Measurements from ENCODE around the gene TMEM176B. TPM values are rescaled to one million over a fixed set of nuclear protein-coding genes. Genes with fewer than 3 reads are reported as not detected.
A peak's percentile ranks its signal among the peaks of the same experiment; 100 is the strongest.
"Not testable (repeated sequence)": the region's sequence is repeated elsewhere in the genome, so short reads cannot be mapped to it uniquely, and the experiment has no call there.

The TMEM176B gene
- total RNA-seq, 1 experiment from 2014 or later, result not detected

DNA sequence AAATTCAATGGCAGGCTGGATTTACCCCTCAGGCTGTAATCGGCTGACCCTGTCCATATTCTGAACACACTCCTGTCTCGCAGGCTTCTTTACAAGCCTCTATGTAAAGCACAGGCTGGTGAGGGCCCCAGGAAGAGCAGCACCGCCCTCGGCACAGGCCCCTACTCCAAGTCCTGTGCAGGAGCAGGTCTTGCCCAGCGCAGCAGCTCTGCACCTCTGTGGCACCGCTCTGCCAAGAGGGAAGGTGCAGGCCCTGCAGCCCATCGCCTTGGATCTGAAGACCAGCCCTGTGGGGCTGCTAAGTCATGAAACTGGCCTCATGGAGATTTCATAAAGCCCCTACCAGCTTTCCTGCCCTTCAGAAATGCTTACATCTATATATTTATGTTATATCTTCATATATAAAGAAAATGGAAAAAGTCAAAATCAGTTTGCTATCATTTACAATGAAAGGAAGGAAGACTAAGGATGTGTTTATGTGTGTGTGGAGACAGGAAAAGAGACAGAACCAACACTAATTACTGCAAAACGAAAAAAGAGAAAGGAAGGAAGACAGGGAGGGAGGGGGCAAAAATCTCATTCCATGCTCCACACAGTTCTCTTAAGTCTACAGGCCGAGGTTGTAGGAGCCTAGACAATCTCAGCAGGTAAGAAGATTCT, 9.6 kb downstream of the TMEM176B start:
- no peak for DNase-seq (ENCODE audit: low spot score)

DNA sequence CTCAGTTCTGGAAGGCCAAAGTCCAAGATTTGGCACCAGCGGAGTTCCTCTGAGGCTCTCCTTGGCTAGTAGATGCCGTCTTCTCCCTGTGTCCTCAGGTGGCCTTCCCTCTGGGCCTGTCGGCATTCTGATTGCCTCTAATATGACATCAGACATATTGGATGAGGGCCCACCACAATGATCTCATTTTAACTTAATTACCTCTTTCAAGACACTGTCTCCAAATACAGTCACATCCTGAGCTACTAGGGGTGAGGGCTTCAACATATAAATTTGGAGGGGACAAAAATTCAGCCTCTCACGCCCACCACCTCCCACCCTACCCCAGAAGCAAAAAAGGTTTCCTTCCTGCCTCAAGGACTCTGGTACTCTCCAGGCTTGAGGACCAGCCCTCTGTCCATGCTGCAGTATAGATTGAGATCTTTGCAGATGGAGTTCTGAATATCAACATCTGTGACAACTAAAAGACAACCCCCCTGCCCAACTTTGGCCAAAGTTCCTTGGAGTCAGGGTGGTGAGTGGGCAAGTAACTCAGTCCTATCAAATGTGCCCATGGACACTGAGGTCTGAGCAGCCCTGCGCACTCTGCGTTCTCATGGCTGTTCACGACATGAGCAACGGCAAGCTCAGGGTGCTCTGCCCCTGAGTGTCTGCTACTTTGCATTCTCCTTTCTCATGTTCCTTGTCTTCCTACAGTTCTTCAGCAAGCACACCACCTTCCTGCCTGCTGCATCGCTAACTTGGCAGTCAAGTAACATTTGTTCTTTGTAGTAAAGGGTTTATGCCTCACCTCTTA, 11.5 kb downstream of the TMEM176B start:
- no peak for DNase-seq (ENCODE audit: low spot score)

DNA sequence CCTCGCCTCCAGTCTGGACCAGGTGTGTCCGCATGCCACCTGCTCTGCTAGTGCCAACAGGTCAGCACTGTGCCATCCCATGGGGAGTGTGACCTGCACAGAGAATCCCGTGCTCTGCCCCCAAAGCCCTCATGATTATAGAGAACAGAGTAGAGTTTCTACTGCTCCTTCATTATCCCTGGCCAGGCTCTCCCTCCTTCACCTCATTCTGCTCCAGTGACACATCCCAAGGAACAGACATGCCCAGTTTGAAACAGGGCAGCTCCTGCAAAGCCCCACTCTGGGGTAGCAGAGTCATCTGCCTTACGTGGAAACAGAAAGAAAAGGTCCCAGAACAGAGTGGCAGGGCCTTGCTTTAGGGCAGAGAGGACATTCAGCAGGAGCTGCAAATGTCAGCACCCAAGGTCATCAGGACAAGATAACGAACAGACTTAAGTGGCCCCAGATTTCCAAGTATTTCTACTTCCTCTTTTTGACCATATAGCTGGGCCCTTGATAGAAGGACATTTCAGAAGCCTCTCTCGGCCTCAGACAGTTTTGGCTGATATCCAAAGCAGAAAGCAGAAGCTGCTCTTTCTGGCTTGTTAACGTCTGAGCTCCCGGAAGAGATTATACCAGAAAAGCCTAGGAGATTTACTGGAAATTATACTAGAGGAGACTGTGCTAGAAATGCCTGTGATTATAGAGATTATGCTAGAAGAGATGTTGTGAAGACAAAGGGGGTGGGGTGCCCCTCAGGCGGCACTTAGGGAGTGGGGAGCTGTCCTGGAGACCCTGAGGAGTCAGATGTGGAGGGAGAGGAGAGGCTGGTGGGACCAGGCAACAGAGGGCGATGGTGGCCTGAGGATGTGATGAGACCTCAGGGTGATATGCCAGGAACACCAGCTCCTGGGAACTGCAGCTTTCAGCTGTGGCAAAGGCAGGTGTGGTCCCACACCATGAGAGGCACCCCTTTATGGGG, 12.6 kb downstream of the TMEM176B start:
- no peak for DNase-seq (ENCODE audit: low spot score)

DNA sequence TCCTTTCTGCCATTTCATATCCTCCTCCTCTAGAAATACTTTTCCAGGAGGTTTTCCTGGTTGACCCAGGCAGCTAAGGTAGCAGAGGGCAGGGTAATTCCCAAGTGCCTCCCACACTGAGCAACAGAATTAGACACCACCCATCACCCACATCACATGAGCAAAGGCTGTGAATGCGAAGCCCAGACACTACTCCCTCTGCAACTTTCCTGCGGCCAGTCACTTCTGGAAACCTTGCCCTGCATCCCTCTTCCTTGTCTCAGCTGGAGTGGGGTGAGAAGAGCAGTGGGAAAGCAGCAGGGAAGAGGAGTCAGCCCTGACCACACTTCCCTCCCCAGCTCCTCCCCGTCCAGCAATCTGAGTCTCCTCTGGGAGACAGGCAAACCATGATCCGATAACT, 15.2 kb downstream of the TMEM176B start:
- DNase-seq (ENCODE audit: low spot score), result no peak

DNA sequence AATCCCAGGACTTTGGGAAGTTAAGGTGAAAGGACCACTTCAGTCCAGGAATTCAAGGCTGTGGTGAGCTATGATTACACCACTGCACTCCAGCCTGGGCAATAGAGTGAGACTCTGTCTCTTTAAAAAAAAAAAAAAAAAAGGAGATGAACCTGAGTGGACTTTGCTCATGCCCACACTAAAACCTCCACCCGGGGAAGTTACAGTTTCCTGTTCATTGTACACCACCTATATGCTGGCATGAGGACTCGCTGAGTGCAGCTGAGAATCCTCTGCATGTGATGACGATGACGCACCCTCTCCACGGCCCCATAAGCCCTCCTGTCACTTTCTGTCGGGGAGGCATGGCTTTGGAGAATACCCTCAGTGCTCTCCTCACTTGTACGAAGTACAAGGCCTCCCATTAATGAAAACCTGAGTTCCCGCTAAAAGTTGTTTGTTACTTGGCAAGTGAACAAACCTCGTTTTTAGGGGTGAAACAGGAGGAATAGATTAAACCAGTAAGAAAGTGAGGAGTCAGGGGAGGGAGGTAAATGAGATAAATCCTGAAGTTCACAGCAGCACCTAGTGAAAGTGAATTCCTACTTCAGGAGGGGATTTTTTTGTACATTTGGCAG, 15.9 kb downstream of the TMEM176B start:
- no peak for DNase-seq (ENCODE audit: low spot score)

DNA sequence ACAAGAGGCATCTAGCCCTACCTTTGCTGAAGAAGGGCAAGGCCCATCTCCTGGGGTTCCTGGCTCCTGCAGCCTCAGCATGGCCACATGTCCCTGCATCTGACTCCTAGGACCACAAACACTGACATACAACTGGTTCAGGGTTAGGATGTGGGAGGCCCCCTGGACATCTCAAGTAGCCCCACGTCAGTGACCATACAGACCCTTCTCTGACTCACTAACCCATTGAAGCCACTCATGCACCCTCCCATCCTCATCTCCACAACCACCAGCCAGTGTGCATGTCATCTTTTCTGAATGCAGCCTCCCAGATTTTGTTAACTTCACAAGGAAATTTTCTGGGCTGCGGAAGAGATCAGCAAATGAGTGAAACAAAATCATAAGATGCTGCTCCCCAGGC, 18.2 kb downstream of the TMEM176B start:
- no peak for DNase-seq (ENCODE audit: low spot score)

DNA sequence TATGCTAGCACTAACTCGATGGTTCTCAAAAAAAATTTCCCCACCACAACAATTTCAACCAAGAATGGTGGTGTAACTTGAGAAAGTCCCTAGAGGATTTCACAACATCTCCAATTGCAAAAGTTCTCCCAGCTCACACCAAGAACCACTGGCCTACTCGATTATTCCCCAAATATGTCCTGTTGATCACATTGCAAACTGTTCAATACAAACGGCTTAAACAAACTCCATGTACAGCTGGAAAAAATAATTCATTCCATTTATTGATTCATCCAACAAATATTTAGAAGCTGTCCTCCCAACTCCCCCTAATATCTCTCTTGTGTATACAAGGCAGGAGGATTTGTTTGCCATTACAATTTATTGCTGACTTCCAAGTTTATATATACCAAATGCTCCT, 19.1 kb downstream of the TMEM176B start:
- DNase-seq (ENCODE audit: low spot score), result no peak

DNA sequence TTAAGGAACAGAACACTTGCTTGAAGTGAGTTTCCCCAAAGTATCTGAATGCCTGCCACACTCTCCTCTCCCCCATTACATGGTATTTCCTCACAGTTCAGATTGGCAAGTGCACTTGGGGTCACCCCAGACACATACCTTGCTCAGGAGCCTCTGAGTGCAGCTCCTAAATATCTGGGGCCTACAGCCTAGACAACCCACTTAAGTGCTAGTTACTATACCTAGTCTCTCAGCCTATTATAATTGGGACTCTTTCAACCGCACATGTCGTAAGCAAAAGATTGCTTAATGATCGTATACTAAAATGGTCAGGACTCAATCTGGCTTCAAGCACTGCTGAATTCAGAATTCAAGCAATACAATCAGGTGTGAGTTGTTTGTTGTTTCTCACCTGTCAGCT, 19.9 kb downstream of the TMEM176B start:
- no peak for DNase-seq (ENCODE audit: low spot score)

DNA sequence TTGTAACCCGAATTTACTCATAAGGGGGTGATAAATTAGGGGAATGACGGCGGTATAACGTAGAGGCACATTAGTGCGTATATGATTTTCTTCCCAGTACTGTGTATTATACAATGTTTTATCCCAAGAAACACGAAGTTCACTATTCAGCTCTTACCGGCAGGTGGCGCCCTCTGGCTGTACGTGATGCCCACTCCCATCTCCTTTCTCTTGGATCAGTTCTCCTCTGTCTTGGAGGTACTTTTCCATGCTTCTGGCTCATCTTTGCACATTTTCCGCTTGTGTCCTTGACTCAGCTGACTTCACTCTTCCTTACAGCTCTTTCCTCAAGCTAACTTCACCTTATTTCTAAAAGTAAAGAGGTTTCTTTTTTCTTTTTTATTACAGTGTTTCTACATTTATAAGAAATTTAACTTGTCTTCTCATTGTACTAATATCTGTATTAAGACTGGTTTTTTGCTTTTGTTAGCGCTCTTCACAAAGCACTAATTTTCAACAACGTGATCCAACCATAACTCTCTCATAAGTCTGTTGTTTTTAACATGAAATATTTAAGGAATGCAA, 21.3 kb downstream of the TMEM176B start:
- peak; percentile 65 for DNase-seq (ENCODE audit: low spot score)

DNA sequence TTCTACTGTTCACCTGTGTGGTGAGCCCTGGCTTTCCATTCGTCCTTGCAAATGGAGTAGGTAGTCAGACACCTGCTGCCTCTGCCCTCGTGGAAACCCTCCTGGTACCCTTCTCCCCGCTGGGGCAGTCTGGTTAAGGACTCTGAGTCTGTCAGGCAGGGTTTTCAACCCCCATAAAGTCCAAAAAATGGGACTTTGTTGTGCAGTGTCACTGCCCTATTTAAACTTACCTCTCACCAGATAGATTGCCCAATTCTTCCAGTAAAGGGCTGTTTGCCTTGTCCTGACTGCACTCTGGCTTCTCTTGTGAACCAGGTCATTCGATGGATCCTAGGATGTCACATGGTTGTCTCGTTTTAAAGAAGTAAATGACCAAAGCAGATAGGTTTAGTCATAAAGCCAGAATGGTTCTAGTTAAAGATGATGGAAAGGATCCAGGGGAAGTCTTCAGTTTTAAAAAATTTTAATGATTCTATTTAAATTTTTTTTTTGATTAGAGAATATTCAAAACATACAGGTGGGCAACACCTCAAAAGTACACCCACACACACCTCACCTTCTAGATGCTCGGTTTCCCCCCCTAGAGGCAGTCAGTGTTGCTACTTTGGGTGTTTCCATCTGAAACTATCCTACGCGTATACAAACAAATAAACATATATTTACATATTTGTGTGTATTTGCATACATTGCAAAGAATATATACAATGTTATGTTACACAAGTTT, 22.0 kb downstream of the TMEM176B start:
- DNase-seq (ENCODE audit: low spot score), result no peak

DNA sequence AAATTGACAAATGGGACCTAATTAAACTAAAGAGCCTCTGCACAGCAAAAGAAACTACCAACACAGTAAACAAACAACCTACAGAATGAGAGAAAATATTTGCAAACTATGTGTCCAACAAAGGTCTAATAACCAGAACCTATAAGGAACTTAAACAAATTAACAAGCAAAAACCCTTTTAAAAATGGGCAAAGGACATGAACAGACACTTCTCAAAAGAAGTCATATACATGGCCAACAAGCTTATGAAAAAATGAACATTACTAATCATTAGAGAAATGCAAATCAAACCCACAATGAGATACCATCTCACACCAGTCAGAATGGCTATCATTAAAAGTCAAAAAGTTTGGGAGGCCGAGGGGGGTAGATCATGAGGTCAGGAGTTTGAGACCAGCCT, 26.0 kb downstream of the TMEM176B start:
- not testable (repeated sequence) for DNase-seq (ENCODE audit: low spot score)

DNA sequence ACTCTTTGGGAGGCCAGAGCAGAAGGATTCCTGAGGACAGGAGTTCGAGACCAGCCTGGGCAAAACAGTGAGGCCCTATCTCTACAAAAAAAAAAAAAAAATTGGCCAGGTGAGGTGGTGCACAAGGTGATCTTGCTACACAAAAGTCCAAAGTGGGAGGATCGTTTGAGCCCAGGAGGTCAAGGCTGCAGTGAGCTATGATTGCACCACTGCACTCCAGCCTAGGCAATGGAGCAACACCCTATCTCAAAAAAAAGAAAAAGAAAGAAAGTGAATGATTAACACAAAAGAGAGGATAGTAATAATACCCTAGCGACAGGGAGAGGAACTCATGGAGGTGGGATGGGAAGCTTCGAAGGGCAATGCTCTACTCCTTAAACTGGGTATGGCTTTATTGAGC, 30.4 kb downstream of the TMEM176B start:
- no peak for DNase-seq (ENCODE audit: low spot score)

DNA sequence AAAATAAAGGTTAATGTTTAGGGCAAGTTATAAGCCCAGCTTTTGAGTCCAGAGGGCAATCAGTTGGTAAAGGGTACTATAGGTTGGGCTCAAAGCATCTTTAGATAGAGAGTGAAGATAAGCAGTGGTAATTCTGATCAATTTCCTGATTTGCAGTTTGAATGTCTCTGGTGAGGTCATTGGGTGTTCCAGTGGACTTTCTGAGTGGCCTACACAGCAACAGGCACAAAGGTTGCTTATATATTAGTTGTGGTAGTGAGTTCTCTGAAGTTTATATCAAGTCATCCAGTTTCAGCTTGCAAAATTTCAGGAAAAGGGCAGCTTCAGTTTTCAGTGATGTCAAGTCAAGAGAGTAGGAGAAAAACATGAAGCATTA, 33.8 kb downstream of the TMEM176B start:
- DNase-seq (ENCODE audit: low spot score), result no peak

DNA sequence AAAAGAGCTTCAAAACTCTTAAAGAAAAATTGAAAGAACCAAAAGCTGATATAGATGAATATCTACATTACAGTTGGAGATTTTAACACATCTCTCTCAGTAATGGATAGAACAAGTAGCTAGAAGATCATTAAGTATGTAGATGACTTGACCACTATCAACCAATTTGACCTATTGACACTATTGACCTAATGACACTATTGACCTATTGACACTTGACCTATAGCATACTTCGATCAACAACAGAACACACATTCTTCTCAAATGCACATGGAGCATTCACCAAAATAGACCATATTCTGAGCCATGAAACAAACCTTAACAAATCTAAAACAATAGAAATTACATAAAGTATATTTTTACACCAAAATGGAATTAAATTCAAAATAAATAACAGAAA, 40.7 kb downstream of the TMEM176B start:
- DNase-seq (ENCODE audit: low spot score), result no peak

DNA sequence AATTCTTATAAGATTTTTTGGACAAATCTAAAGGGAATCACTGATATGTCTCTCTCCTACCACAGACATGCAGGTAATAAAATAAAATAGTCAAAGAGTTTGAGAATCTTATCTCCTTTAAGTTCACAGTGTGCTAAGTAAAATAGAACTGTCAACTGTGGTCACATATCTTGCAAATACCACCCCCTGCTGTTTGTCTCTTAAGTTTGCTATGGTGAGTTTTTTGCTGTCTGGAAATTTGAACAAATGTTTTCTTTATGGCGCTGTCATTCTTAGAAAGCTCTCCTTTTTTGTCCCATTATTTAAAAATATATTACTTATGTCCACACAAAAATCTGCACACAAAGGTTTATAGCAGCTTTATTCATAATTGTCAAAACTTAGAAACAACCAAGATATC, 43.3 kb downstream of the TMEM176B start:
- no peak for DNase-seq (ENCODE audit: low spot score)

DNA sequence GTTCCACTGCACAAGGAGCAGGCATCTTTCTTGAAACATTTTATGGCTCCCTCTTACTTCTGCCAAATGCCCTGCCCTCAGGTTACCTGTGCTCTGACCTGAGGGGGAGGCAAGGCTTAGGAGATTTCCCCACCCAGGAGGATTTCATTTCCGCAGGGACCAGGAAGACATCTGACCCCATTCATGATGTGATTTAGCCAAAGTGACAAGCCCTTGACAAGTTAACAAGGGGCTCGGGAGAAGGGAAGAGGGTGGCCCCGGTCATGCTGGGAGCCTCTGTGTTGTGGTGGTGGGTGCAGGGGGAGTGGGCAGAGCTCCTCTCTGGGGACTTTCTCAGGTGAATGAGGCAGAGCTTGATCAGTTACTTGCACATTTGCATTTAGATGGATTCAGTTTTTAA, 44.0 kb downstream of the TMEM176B start:
- no peak for DNase-seq (ENCODE audit: low spot score)

DNA sequence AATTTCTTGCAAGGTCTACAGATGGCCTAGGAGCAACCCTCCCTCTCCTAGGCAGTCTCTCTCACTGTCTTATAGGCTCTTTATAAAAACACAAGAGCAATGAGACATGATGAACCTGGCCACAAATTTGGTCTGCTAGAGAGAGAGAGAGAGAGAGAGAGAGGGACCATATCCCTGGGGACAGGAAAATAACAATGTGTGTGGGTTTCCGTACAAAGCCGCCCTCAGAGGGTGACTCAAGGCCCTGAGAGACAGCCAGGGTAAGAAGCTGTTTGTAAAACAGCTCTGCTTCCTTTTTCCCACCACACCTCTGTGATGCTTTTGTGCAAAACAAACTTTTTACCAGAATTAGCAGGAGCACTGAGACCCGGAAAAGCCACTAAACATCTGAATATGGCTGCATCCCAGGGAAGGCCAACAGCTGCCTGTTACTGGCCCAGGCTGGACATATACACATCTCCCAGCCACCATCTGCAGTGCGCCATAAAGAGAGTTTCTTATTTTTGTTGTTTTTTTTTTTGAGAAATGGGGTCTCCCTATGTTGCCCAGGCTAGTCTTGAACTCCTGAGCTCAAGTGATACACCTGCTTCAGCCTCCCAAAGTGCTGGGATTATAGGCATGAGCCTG, 44.6 kb downstream of the TMEM176B start:
- peak; percentile 12 for DNase-seq (ENCODE audit: low spot score)

DNA sequence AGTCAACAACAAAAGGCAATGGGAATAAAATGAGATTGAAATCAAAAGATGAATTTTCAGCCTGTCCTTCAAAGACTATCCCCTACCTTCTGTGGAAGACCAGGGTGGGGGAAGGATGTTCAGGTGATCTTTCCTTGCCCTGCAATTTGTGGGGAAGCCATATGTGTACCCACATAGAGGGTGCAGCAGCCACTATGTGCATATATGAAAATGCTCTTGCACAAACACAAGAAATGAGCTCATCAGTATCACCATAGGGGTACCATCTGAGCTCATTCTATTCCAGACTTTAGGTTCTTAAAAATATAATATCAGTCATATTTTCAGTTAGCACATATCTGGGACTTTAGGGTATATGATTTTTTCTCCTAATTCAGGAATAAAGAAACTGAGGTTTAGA, 45.2 kb downstream of the TMEM176B start:
- DNase-seq (ENCODE audit: low spot score), result no peak

DNA sequence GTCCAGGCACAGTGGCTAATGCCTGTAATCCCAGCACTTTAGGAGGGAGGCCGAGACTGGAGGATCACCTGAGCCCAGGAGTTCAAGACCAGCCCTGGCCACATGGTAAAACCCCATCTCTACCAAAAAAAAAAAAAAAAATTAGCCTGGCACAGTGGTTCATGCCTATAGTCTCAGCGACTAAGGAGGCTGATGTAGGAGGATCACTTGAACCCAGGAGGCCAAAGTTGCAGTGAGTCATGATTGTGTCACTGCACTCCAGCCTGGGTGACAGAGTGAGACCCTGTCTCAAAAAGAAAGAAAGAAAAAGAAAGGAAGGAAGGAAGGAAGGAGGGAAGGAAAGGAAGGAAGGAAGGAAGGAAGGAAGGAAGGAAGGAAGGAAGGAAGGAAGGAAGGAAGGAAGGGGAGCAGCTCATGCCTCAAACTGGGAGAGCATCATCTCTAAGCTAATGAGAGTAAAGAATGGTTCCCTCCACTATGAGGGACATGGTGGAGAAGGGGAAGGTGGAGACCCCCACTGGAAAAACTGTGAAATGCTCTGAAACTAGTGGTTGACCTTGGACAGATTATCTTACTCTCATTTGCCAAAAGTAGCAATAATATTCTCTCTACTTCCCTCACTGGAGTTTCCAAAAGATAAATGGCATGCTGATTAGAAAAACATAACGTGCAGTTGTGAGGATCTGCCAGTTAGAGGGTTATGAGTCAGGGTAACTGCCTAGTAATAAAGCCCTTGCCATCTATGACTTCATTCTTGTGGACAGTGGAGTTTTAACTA, 46.1 kb downstream of the TMEM176B start:
- DNase-seq (ENCODE audit: low spot score), result peak; percentile 32

DNA sequence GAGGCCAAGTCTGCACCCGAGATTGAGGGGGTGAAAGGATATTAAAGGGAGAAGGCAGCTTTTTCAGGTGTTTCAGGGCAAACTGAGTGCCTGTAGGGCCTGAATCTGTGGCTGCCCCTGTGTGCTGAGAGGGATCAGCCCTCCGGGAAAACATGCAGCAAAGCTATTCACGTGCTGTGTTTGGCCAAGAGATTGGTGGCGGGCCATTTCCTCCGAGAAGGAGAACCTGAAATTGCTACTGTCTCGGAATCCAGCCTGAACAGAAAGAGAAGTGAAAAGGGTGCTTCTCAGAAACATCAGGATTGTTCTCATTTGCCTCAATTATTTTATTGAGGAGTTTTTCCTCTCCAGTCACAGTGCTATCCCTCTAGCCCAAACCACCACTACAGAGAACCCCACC, 46.9 kb downstream of the TMEM176B start:
- DNase-seq (ENCODE audit: low spot score), result no peak

All from A172 (cell line).